K562 (cell line): ENCODE measurements around the gene NR0B2. TPM values are rescaled to one million over a fixed set of nuclear protein-coding genes. Genes with fewer than 3 reads are reported as not detected.

ENCODE experiments used
- DMBX1 ChIP-seq: fragments of 250-450 bp; sonication (Bioruptor Pico); IDR thresholded peaks from 2 replicates; pipeline ENCODE4 v1.8.0; 2022; ENCODE audit warnings: inconsistent platforms, mild to moderate bottlenecking, moderate library complexity, borderline replicate concordance
- ETS2 ChIP-seq: IDR thresholded peaks from 2 replicates; pipeline ENCODE4 v1.6.1; 2016; ENCODE audit warnings: borderline replicate concordance, missing genetic modification characterization, mild to moderate bottlenecking, moderate library complexity, missing compliant biosample characterization; ENCODE audit not compliant: poor library complexity, severe bottlenecking
- FOSL1 ChIP-seq: fragments of 200-800 bp; sonication (Bioruptor generic); conservative IDR thresholded peaks from 2 replicates; pipeline ENCODE4 v1.6.1; 2016; ENCODE audit warnings: missing genetic modification characterization, missing compliant biosample characterization
- FUS ChIP-seq: fragments of 200-400 bp; formaldehyde crosslinking; optimal IDR thresholded peaks from 2 replicates; pipeline ENCODE3; 2017; ENCODE audit warnings: low read depth, low read length
- ILF3 ChIP-seq: fragments of 450-650 bp; IDR thresholded peaks from 2 replicates; pipeline ENCODE4 v1.6.1; 2018; ENCODE audit warnings: antibody characterized with exemption, mild to moderate bottlenecking, moderate library complexity, borderline replicate concordance
- KDM2B ChIP-seq: fragments of 250-450 bp; sonication (Bioruptor Pico); IDR thresholded peaks from 2 replicates; pipeline ENCODE4 v1.8.0; 2021; ENCODE audit warnings: mild to moderate bottlenecking, moderate library complexity
- POU5F1 ChIP-seq: fragments of 150-350 bp; IDR thresholded peaks from 2 replicates; pipeline ENCODE4 v1.6.1; 2014; ENCODE audit warnings: borderline replicate concordance, low read length, low read depth, mild to moderate bottlenecking; ENCODE audit not compliant: partially characterized antibody
- RBFOX2 ChIP-seq: fragments of 200-400 bp; formaldehyde crosslinking; IDR thresholded peaks from 2 replicates; pipeline ENCODE4 v1.6.1; 2017; ENCODE audit warnings: low read depth, mild to moderate bottlenecking, low read length, moderate library complexity
- RBM39 ChIP-seq: fragments of 200-400 bp; formaldehyde crosslinking; optimal IDR thresholded peaks from 2 replicates; pipeline ENCODE3; 2018; ENCODE audit warnings: low read depth, low read length
- U2AF1 ChIP-seq: fragments of 200-400 bp; formaldehyde crosslinking; optimal IDR thresholded peaks from 2 replicates; pipeline ENCODE3; 2017; ENCODE audit warnings: mild to moderate bottlenecking, low read depth, low read length, moderate library complexity
- YY1 ChIP-seq, 3 experiments: IDR thresholded peaks; 2 replicates each; pipeline ENCODE4 v1.6.1; 2011; ENCODE audit warnings: low read length in 2 of 3, mild to moderate bottlenecking in 2 of 3, moderate library complexity in 2 of 3, borderline replicate concordance in 1 of 3, control low read depth in 1 of 3, low read depth in 1 of 3; ENCODE audit not compliant: insufficient read depth in 3 of 3, insufficient replicate concordance in 2 of 3, control insufficient read depth in 1 of 3, insufficient read length in 1 of 3; ENCODE audit errors: extremely low read depth in 1 of 3
- ZC3H8 ChIP-seq: fragments of 450-650 bp; IDR thresholded peaks from 2 replicates; pipeline ENCODE4 v1.6.1; 2017
- ZNF146 ChIP-seq: IDR thresholded peaks from one replicate; pipeline ENCODE4 v1.6.1; 2018; ENCODE audit warnings: missing compliant biosample characterization; ENCODE audit not compliant: unreplicated experiment
- ZNF174 ChIP-seq: fragments of 250-450 bp; sonication (Bioruptor Pico); IDR thresholded peaks from 2 replicates; pipeline ENCODE4 v1.4.0; 2020; ENCODE audit warnings: mild to moderate bottlenecking
- ZNF239 ChIP-seq: fragments of 250-450 bp; sonication (Bioruptor Pico); IDR thresholded peaks from 2 replicates; pipeline ENCODE4 v1.4.0; 2020; ENCODE audit warnings: mild to moderate bottlenecking
- ZNF77 ChIP-seq: fragments of 250-450 bp; sonication (Bioruptor Pico); IDR thresholded peaks from 2 replicates; pipeline ENCODE4 v1.5.0; 2020
- polyA plus RNA-seq, 8 experiments: library from polyadenylated mRNA; depleted of rRNA in 4 of 8; stranded (reverse) in 5 of 8; unstranded in 3 of 8; fragments of >200 nt; fragmentation: Nextera tagmentation in 2 of 8; fragmentation: Illumina TruSeq in 1 of 8; extraction: Ambion mirVana in 2 of 8; extraction: Trizol in 1 of 8; gene quantifications; 2 replicates each; pipeline versions ENCODE4 v1.2.1 to v1.2.3, GENCODE V29; 2011 to 2014; ENCODE audit warnings: inconsistent platforms in 1 of 8, missing spikeins in 1 of 8
- total RNA-seq, 7 experiments: library from RNA; depleted of rRNA in 6 of 7; stranded (reverse); fragments of >200 nt in 6 of 7; fragmentation: Illumina TruSeq in 2 of 7; extraction: Trizol in 2 of 7; gene quantifications; 2 replicates each; pipeline versions ENCODE4 v1.2.1 to v1.2.3, GENCODE V29; 2011 to 2021; ENCODE audit warnings: low replicate concordance in 1 of 7
- TF ChIP-seq, protein P1 (sequence below): fragments of 450-650 bp; IDR thresholded peaks from 2 replicates; pipeline ENCODE4 v1.6.1; 2017; ENCODE audit warnings: antibody characterized with exemption
- TF ChIP-seq, protein P2 (sequence below): IDR thresholded peaks from 2 replicates; pipeline ENCODE4 v1.6.1; 2011; ENCODE audit warnings: borderline replicate concordance, low read depth, mild to moderate bottlenecking, moderate library complexity, low read length; ENCODE audit not compliant: insufficient read depth, poor library complexity, severe bottlenecking
- TF ChIP-seq, protein P3 (sequence below): sonication (generic); formaldehyde crosslinking; IDR thresholded peaks from 2 replicates; pipeline ENCODE4 v1.8.1; 2023; ENCODE audit warnings: mild to moderate bottlenecking, missing genetic modification reagents, moderate library complexity
- TF ChIP-seq, protein P4 (sequence below): IDR thresholded peaks from 2 replicates; pipeline ENCODE4 v1.6.1; 2014; ENCODE audit warnings: antibody characterized with exemption

Gene NR0B2
- total and polyA plus RNA-seq, 9 of the 15 experiments (the other 6 are each of a cell fraction or from before 2014, with no cell fraction given), result not detected

DNA sequence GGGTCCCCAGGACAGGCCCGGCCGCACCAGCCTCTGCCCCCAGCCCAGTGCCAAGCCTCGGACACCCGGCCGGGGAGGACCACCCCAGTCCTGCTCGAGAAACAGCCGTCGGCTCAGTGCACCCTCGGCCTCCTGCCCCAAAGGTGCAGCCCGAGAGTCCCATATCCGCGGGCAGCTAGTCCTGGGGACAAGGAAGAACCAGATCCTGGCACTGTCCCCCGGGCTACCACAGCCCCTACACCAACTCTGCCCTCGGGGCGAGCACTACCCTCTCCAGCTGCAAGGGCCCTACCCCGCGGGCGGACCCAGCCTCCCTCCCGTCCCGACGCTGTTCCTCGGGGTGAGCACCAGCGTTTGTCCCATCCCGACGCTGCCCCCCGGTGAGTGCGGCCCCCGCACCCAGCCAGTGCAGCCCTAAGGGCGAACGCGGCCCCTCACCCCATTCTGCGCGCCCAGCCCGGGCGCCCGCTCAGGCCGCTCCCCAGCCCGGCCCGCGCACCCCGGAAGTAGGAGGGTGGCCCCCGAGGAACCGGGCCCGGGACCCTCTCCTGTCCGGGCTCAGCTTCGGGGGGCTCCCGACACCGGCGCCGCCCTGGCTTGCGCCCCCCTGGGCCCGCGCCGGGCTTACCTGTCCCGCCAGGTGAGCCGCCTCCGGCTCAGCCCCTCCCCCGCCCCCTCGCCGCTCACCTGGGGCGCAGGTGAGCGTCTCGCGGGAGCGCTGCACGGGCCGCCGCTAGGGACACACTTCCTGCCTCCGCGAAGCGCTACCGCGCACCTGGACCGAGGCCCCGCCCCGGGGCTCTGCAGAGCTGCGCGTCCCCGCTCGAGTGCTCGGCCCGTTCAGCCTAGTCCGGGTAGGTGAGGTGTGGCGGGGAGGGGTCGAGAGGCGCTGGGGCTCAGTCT is 46.2 kb upstream of the NR0B2 start, which contains the start of gene KDF1 (continued):
- TF ChIP-seq, protein P1, sequence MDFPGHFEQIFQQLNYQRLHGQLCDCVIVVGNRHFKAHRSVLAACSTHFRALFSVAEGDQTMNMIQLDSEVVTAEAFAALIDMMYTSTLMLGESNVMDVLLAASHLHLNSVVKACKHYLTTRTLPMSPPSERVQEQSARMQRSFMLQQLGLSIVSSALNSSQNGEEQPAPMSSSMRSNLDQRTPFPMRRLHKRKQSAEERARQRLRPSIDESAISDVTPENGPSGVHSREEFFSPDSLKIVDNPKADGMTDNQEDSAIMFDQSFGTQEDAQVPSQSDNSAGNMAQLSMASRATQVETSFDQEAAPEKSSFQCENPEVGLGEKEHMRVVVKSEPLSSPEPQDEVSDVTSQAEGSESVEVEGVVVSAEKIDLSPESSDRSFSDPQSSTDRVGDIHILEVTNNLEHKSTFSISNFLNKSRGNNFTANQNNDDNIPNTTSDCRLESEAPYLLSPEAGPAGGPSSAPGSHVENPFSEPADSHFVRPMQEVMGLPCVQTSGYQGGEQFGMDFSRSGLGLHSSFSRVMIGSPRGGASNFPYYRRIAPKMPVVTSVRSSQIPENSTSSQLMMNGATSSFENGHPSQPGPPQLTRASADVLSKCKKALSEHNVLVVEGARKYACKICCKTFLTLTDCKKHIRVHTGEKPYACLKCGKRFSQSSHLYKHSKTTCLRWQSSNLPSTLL, result no peak
- TF ChIP-seq POU5F1 (peak; percentile 64), ZNF77 (CRISPR knock-in tag) (no peak), FOSL1 (tag) (no peak), ZNF239 (CRISPR knock-in tag) (no peak), ZNF174 (CRISPR knock-in tag) (no peak), U2AF1 (peak; percentile 53), ZNF146 (CRISPR knock-in tag) (no peak), RBM39 (no peak), DMBX1 (CRISPR knock-in tag) (no peak), ILF3 (no peak), YY1 (IDR thresholded peaks at IDR 0.05; ENCODE audit: borderline replicate concordance in 1 of 3, control insufficient read depth in 1 of 3, extremely low read depth in 1 of 3, insufficient read depth in 3 of 3, insufficient read length in 1 of 3, insufficient replicate concordance in 2 of 3, low read depth in 1 of 3, low read length in 2 of 3) (no peak), ZC3H8 (no peak), KDM2B (CRISPR knock-in tag) (peak; percentile 99; the same call in 1 of the 2 replicates), RBFOX2 (peak; percentile 63), FUS (no peak), ETS2 (tag) (no peak)
- TF ChIP-seq, protein P2, sequence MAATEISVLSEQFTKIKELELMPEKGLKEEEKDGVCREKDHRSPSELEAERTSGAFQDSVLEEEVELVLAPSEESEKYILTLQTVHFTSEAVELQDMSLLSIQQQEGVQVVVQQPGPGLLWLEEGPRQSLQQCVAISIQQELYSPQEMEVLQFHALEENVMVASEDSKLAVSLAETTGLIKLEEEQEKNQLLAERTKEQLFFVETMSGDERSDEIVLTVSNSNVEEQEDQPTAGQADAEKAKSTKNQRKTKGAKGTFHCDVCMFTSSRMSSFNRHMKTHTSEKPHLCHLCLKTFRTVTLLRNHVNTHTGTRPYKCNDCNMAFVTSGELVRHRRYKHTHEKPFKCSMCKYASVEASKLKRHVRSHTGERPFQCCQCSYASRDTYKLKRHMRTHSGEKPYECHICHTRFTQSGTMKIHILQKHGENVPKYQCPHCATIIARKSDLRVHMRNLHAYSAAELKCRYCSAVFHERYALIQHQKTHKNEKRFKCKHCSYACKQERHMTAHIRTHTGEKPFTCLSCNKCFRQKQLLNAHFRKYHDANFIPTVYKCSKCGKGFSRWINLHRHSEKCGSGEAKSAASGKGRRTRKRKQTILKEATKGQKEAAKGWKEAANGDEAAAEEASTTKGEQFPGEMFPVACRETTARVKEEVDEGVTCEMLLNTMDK, result no peak
- TF ChIP-seq, protein P3, sequence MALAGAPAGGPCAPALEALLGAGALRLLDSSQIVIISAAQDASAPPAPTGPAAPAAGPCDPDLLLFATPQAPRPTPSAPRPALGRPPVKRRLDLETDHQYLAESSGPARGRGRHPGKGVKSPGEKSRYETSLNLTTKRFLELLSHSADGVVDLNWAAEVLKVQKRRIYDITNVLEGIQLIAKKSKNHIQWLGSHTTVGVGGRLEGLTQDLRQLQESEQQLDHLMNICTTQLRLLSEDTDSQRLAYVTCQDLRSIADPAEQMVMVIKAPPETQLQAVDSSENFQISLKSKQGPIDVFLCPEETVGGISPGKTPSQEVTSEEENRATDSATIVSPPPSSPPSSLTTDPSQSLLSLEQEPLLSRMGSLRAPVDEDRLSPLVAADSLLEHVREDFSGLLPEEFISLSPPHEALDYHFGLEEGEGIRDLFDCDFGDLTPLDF, result no peak
- TF ChIP-seq, protein P4, sequence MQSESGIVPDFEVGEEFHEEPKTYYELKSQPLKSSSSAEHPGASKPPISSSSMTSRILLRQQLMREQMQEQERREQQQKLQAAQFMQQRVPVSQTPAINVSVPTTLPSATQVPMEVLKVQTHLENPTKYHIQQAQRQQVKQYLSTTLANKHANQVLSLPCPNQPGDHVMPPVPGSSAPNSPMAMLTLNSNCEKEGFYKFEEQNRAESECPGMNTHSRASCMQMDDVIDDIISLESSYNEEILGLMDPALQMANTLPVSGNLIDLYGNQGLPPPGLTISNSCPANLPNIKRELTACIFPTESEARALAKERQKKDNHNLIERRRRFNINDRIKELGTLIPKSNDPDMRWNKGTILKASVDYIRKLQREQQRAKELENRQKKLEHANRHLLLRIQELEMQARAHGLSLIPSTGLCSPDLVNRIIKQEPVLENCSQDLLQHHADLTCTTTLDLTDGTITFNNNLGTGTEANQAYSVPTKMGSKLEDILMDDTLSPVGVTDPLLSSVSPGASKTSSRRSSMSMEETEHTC, result no peak
